GM21390 (cell line): Measurements from ENCODE around the gene KRT6C.
"Not testable (repeated sequence)": the region's sequence is repeated elsewhere in the genome, so short reads cannot be mapped to it uniquely, and the experiment has no call there.

Experiments used
- ATAC-seq: cut with Tn5 transposase; IDR thresholded peaks from one replicate; pipeline ENCODE4 v1.9.1; 2021; ENCODE audit not compliant: unreplicated experiment

Gene KRT6C

GRCh38 chr12:52458861-52459260 lies 14.7 kb downstream of the KRT6C start:
- ATAC-seq: no peak

DNA sequence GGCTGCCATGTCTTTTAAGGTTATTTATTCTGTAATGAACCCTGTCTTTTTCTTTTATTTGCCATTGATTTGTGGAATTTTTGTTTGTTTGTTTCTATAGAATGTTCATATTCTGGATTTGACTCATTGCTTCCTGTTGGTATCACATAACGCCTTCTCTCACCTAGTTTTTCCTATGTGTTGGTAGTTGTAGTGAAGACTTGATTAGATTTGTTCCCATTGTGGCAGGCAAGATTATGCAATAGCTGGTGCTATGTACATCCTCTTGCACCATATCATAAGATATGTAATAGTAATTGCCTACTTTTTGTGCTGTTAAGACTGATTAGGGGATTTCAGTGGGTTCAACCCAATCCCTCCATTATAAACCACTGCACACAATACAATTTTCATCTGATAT lies 17.8 kb downstream of the KRT6C start:
- no peak for ATAC-seq

GRCh38 chr12:52454411-52455201 lies 19.0 kb downstream of the KRT6C start:
- ATAC-seq: no peak

- no peak for ATAC-seq
These were observed 21.5 kb downstream of the KRT6C start, which contains the start of gene KRT6B for GRCh38 chr12:52452101-52452500. Gene KRT6B (minus strand): TSS chr12:52452146. CDS start chr12:52452078, 68 bp downstream.

DNA sequence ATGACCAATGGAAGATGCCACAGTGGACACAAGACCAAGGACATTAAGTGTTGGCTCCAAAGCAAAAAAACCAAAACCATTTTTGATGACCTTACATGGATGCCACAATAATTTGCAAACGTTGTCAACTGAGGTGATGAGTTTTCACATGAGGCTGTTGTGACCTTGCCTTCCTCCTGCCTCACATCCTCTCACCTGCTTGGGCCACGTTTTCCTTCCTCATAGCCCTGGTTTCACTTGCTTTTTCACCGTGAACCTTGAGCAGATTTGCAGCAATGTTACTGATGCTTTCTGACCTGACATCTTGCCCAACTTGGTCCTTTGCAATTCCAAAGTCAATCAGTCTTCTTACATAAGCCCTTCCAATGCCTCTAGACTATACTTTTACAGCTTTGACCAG lies 25.4 kb downstream of the KRT6C start:
- ATAC-seq: no peak

DNA sequence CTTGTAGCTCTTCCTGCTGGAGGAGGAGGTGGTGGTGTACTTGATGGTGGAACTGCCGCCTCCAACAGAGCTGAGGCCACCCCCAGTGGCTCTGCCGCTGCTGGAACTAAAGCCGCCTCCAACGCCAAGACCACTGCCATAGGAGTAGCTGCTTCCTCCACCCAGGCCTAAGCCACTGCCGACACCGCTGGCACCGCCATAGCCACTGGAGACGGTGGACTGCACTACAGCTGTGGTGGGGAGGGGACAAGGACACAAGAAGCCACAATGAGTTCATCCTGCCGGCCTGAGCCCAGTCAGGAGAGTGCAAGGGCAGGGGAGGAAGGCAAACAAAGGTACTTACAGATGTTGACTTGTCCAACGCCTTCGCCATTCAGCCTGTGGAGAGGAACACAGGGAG lies 26.4 kb downstream of the KRT6C start:
- not testable (repeated sequence) for ATAC-seq

DNA sequence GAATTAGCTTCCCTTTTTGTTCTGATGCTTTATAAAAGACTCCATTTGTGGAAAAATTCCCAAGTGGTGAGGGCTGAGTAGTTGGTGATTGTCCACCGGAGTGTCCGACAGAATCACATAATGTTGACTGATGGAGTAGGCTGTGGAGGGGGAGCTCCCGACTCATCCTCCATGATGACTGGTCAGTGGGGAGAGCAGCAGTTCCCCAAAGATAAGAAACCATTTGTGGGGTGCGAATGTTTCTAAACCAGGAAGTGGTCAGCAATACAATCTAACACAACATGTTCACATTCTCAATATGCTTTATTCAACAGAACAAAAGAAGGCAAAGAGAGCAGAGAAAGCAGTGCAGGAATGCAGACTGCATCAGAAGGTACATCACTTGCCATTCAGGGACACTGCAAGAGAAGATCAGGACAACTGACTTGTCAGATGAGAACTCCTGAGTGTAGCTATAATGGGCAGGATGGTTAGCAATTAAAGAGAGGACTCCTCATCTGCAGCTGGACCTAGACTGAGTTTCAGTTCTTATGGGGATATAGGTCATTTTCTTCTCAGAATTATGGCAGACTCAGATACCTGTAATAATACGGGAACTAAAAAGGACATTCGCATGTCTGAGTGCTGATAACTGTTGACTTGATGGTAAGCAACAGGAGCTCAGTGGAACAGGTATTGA lies 27.1 kb downstream of the KRT6C start:
- ATAC-seq: no peak

GRCh38 chr12:52445876-52446275 lies 27.7 kb downstream of the KRT6C start:
- ATAC-seq: no peak

GRCh38 chr12:52444647-52445595 lies 28.7 kb downstream of the KRT6C start:
- no peak for ATAC-seq

GRCh38 chr12:52443966-52444365 lies 29.6 kb downstream of the KRT6C start:
- ATAC-seq: no peak

- ATAC-seq: no peak
These were observed 31.0 kb downstream of the KRT6C start for GRCh38 chr12:52442600-52443061.

- no peak for ATAC-seq
These were observed 32.2 kb downstream of the KRT6C start for GRCh38 chr12:52441320-52441911.

DNA sequence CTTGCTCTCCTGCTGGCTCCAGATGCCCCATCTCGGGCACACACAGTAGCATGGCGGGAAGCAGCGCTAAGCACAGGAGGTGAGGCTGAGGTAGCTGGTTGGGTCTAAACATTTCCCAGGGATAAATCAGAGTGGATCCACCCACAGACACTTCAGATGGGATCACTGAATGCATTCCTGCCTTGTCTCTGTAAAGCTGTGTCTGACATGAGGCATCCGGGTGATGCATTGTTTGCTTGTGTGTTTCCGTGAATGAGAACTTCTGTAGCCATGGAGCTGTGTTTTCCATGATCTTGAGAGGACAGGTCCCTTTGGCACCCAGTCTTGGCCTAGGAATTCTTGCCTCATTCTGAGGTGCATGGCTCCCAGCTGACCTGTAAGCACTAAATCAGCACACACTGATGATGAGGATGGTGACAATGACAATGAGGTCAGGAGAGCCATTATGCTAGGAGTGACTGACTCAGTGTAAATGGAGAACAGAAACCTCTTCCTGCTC lies 32.7 kb downstream of the KRT6C start:
- no peak for ATAC-seq

DNA sequence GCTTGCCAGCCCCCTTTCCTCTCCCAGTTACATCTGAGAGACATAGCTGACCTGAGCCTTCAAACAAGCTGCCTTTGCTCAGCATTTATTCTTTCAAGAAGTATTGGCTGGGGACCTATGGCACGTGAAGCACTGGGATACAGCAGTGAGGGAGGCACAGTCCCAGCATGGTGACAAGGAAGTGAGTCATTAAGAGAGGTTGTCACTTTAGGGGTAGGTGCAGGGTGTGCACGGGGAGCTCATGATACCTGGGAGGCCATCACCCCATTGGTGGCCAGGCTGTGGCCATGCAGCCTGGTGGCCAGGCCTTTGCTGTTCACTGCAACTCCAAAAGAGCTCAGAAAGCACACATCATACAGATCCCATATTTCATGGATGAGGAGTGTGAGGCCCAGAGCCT lies 33.8 kb downstream of the KRT6C start:
- ATAC-seq: no peak

DNA sequence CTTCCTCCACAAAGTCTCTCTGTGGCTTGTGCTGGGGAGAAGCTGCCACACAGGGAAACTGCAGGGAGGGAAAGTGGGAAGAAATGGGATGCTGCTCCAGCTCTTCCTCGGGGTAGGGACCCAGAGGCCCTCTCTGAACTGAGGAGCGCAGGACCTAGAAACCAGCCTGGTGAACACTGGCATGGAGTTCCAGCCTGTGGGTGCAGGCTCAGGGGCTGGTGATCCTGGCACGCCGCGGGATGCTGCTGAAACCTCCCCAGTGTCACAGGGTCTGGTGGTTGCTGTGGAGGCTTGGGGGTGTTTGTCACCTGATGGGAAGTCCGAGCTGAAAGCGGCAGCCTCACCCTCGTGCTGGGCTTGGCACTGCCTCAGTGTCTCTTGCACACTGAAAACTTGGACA lies 34.2 kb downstream of the KRT6C start:
- ATAC-seq: no peak

GRCh38 chr12:52438305-52439301 lies 35.0 kb downstream of the KRT6C start:
- no peak for ATAC-seq

DNA sequence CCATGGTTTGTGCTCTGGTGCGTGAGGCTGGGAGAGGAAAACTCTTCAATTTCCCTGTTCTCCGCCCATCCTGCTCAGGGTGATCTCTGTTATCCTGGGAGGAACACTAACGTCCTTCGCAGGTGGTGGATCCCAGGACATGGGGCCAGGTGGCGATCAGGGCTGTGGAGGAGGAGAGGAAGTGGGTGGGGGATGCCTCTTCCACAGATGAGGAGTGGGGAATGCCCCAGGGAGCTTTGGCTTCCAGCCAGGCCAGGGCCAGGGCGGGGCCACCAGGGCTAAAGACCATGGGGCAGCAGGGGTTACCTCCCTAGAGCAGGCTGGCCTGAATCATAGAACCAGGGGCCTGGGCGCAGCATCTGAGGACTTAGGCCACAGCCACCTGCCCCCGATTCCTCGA lies 36.1 kb downstream of the KRT6C start:
- ATAC-seq: no peak

GRCh38 chr12:52436828-52437474 lies 36.7 kb downstream of the KRT6C start:
- no peak for ATAC-seq
